ENCODE results near the gene LTBP1. TPM values are rescaled to one million over a fixed set of nuclear protein-coding genes. Genes with fewer than 3 reads are reported as not detected.

Gene LTBP1
- total and polyA plus RNA-seq, 8 donors, result 11.0 to 134 (median 25.6) TPM

GRCh38 chr2:33213244-33213643 lies 266.5 kb downstream of the LTBP1 start:
- WGBS, 5 donors, result 92 to 96% (median 93%) methylated on average over 3 of the region's 3 CpGs
- TF ChIP-seq EP300 (IDR thresholded peaks at IDR 0.05) (no peak), POLR2AphosphoS5 (IDR thresholded peaks at IDR 0.05) (no peak), CTCF (IDR thresholded peaks at IDR 0.05) (no peak), POLR2A (IDR thresholded peaks at IDR 0.05) (no peak)
- Histone ChIP-seq H3K36me3 (no peaks in the 10 kb centered on the region), H3K27me3 (no peaks in the 10 kb centered on the region), H3K4me1 (peaks cover 0 to 86% (median 49%) of the 10 kb centered on the region in 4 donors), H3K9me3 (no peaks in the 10 kb centered on the region), H3K27ac (peak overlapping the region in 3 of 5 donors; percentile 24 to 76 (median 71)), H3K4me3 (no peak overlapping the region)
- intact Hi-C loops (cut with DNase I; ENCODE audit: low total_unique reads), result no loop called here
- no peak for DNase-seq

- Histone ChIP-seq H3K4me1 (peaks cover 0 to 86% (median 49%) of the 10 kb centered on the region in 4 donors), H3K9me3 (no peaks in the 10 kb centered on the region), H3K4me3 (no peak overlapping the region), H3K36me3 (no peaks in the 10 kb centered on the region), H3K27ac (peak overlapping the region in 3 of 5 donors; percentile 24 to 76 (median 71)), H3K27me3 (no peaks in the 10 kb centered on the region)
- intact Hi-C loops (cut with DNase I; ENCODE audit: low total_unique reads), result no loop called here
- no peak for TF ChIP-seq EP300 (IDR thresholded peaks at IDR 0.05)
- no peak for TF ChIP-seq POLR2A (IDR thresholded peaks at IDR 0.05)
- no peak for TF ChIP-seq POLR2AphosphoS5 (IDR thresholded peaks at IDR 0.05)
- no peak for TF ChIP-seq CTCF (IDR thresholded peaks at IDR 0.05)
- 83 to 95% (median 93%) methylated on average over 2 of the region's 2 CpGs for WGBS, 5 donors
- DNase-seq, result no peak
Measured at GRCh38 chr2:33213648-33214047, 266.9 kb downstream of the LTBP1 start.

GRCh38 chr2:33214436-33214835 lies 267.7 kb downstream of the LTBP1 start:
- peak overlapping the region in 4 of 5 donors; percentile 22 to 76 (median 43) for H3K27ac ChIP-seq

GRCh38 chr2:33214857-33215256 lies 268.1 kb downstream of the LTBP1 start:
- no peaks in the 10 kb centered on the region for H3K27me3 ChIP-seq
- H3K27ac ChIP-seq, result peak overlapping the region in 3 of 5 donors; percentile 11 to 76 (median 62)
- H3K4me3 ChIP-seq, result no peak overlapping the region
- no peak for DNase-seq
- H3K9me3 ChIP-seq, result no peaks in the 10 kb centered on the region
- 60 to 72% (median 63%) methylated on average over 6 of the region's 6 CpGs for WGBS, 5 donors
- intact Hi-C loops (cut with DNase I; ENCODE audit: low total_unique reads), result no loop called here
- no peaks in the 10 kb centered on the region for H3K36me3 ChIP-seq
- H3K4me1 ChIP-seq, result peaks cover 0 to 78% (median 45%) of the 10 kb centered on the region in 4 donors
- no peak for TF ChIP-seq CTCF (IDR thresholded peaks at IDR 0.05)
- no peak for TF ChIP-seq POLR2AphosphoS5 (IDR thresholded peaks at IDR 0.05)
- TF ChIP-seq EP300 (IDR thresholded peaks at IDR 0.05), result no peak
- TF ChIP-seq POLR2A (IDR thresholded peaks at IDR 0.05), result no peak

More at GRCh38 chr2:33214436-33214835, 267.7 kb downstream of the LTBP1 start:
- TF ChIP-seq EP300 (IDR thresholded peaks at IDR 0.05) (no peak), POLR2AphosphoS5 (IDR thresholded peaks at IDR 0.05) (peak in 1 of 3 donors; percentile 69)
- Histone ChIP-seq H3K4me1 (peaks cover 0 to 81% (median 47%) of the 10 kb centered on the region in 4 donors), H3K9me3 (no peaks in the 10 kb centered on the region), H3K27me3 (no peaks in the 10 kb centered on the region), H3K4me3 (no peak overlapping the region), H3K36me3 (no peaks in the 10 kb centered on the region)
- peak; percentile 74 to 79 for DNase-seq
- intact Hi-C loops (cut with DNase I; ENCODE audit: low total_unique reads), result no loop called here
- WGBS, 5 donors, result 19 to 49% (median 36%) methylated on average over 11 of the region's 11 CpGs

GRCh38 chr2:33215299-33215698 lies 268.5 kb downstream of the LTBP1 start:
- DNase-seq, result no peak
- H3K9me3 ChIP-seq, result no peaks in the 10 kb centered on the region
- peak overlapping the region in 2 of 5 donors; percentile 11 to 76 for H3K27ac ChIP-seq
- peaks cover 0 to 78% (median 43%) of the 10 kb centered on the region in 4 donors for H3K4me1 ChIP-seq
- H3K36me3 ChIP-seq, result no peaks in the 10 kb centered on the region
- H3K4me3 ChIP-seq, result no peak overlapping the region
- 67 to 77% (median 75%) methylated on average over 3 of the region's 3 CpGs for WGBS, 5 donors
- TF ChIP-seq POLR2AphosphoS5 (IDR thresholded peaks at IDR 0.05) (no peak), EP300 (IDR thresholded peaks at IDR 0.05) (no peak), CTCF (IDR thresholded peaks at IDR 0.05) (no peak), POLR2A (IDR thresholded peaks at IDR 0.05) (no peak)
- H3K27me3 ChIP-seq, result no peaks in the 10 kb centered on the region
- intact Hi-C loops (cut with DNase I; ENCODE audit: low total_unique reads), result no loop called here
